GM18519 (cell line): ENCODE results near the gene CABLES1.
"Not testable (repeated sequence)": the region's sequence is repeated elsewhere in the genome, so short reads cannot be mapped to it uniquely, and the experiment has no call there.

Experiments
- ATAC-seq: cut with Tn5 transposase; IDR thresholded peaks from one replicate; pipeline ENCODE4 v1.9.1; 2021; ENCODE audit warnings: mild to moderate bottlenecking, moderate library complexity; ENCODE audit not compliant: unreplicated experiment, low FRiP score

Gene CABLES1

GRCh38 chr18:23141104-23141999, 6.1 kb downstream of the CABLES1 start:
- ATAC-seq, result no peak

- no peak for ATAC-seq
These were observed 7.1 kb downstream of the CABLES1 start for GRCh38 chr18:23142251-23142929.

GRCh38 chr18:23143016-23143814, 7.9 kb downstream of the CABLES1 start:
- no peak for ATAC-seq

- no peak for ATAC-seq
These were observed 8.6 kb downstream of the CABLES1 start for GRCh38 chr18:23143815-23144261.

- ATAC-seq, result no peak
These were observed 9.4 kb downstream of the CABLES1 start for GRCh38 chr18:23144640-23145039.

- no peak for ATAC-seq
These were observed 10.3 kb downstream of the CABLES1 start for GRCh38 chr18:23145621-23146020.

- no peak for ATAC-seq
These were observed 11.7 kb downstream of the CABLES1 start for GRCh38 chr18:23146861-23147469.

- no peak for ATAC-seq
These were observed 13.1 kb downstream of the CABLES1 start for GRCh38 chr18:23148382-23148781.

- no peak for ATAC-seq
These were observed 14.3 kb downstream of the CABLES1 start for GRCh38 chr18:23149570-23149969.

- no peak for ATAC-seq
These were observed 16.3 kb downstream of the CABLES1 start for GRCh38 chr18:23151414-23152099.

- no peak for ATAC-seq
These were observed 18.7 kb downstream of the CABLES1 start for GRCh38 chr18:23154030-23154429.

GRCh38 chr18:23154823-23155500, 19.7 kb downstream of the CABLES1 start:
- ATAC-seq, result no peak

GRCh38 chr18:23155537-23155936, 20.3 kb downstream of the CABLES1 start:
- no peak for ATAC-seq

- ATAC-seq, result no peak
These were observed 20.8 kb downstream of the CABLES1 start for GRCh38 chr18:23156134-23156533.

GRCh38 chr18:23158058-23158457, 22.8 kb downstream of the CABLES1 start:
- ATAC-seq, result no peak

- ATAC-seq, result not testable (repeated sequence)
These were observed 23.6 kb downstream of the CABLES1 start for GRCh38 chr18:23158884-23159283.

GRCh38 chr18:23159344-23159743, 24.1 kb downstream of the CABLES1 start:
- ATAC-seq, result no peak

- no peak for ATAC-seq
These were observed 27.2 kb downstream of the CABLES1 start for GRCh38 chr18:23162473-23162872.

- no peak for ATAC-seq
These were observed 28.7 kb downstream of the CABLES1 start for GRCh38 chr18:23163786-23164533.
